Epithelial cell of esophagus (primary cell): ENCODE data around the gene FXR1.

ENCODE experiments used
- DNase-seq: peaks from one replicate; pipeline ENCODE4 v3.0.0; 2010; ENCODE audit warnings: low read depth
- H3K4me3 ChIP-seq: 2 replicates; pipeline ENCODE4 v1.5.1; 2011; ENCODE audit warnings: mild to moderate bottlenecking, low read length, control low read depth
- CTCF ChIP-seq: IDR thresholded peaks from 2 replicates; pipeline ENCODE4 v1.5.1; 2011; ENCODE audit warnings: low read depth, mild to moderate bottlenecking, low read length, control low read depth, inconsistent platforms; ENCODE audit not compliant: insufficient read depth; ENCODE audit errors: missing control alignments

Gene FXR1

GRCh38 chr3:180882115-180882514, 30.4 kb upstream of the FXR1 start:
- H3K4me3 ChIP-seq = no peak overlapping the region
- DNase-seq = no peak
- TF ChIP-seq CTCF = no peak

GRCh38 chr3:180888992-180889560, 23.4 kb upstream of the FXR1 start:
- no peak for TF ChIP-seq CTCF
- DNase-seq = no peak
- H3K4me3 ChIP-seq = no peak overlapping the region

- no peak for TF ChIP-seq CTCF
- no peak for DNase-seq
These were observed 13.9 kb upstream of the FXR1 start for GRCh38 chr3:180898572-180898971.

GRCh38 chr3:180909369-180910127, 2.9 kb upstream of the FXR1 start:
- H3K4me3 ChIP-seq = no peak overlapping the region
- DNase-seq = no peak
- TF ChIP-seq CTCF = no peak

More at GRCh38 chr3:180898572-180898971, 13.9 kb upstream of the FXR1 start:
- no peak overlapping the region for H3K4me3 ChIP-seq

GRCh38 chr3:180910823-180911222, 1.6 kb upstream of the FXR1 start:
- no peak overlapping the region for H3K4me3 ChIP-seq
- no peak for DNase-seq
- no peak for TF ChIP-seq CTCF

GRCh38 chr3:180911876-180912303, 580 bp upstream of the FXR1 start:
- DNase-seq = no peak
- no peak for TF ChIP-seq CTCF

More at GRCh38 chr3:180911876-180912303, 580 bp upstream of the FXR1 start:
- H3K4me3 ChIP-seq = peak overlapping the region; percentile 97
